ENCODE data around the gene PI16.

DNA sequence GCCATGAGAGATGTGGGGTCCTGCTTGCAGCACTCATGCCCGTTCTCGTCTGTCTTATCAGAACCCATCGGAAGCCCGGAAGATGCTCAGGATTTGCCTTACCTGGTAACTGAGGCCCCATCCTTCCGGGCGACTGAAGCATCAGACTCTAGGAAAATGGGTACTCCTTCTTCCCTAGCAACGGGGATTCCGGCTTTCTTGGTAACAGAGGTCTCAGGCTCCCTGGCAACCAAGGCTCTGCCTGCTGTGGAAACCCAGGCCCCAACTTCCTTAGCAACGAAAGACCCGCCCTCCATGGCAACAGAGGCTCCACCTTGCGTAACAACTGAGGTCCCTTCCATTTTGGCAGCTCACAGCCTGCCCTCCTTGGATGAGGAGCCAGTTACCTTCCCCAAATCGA, 8.3 kb downstream of the PI16 start:
- TF ChIP-seq, protein P1, sequence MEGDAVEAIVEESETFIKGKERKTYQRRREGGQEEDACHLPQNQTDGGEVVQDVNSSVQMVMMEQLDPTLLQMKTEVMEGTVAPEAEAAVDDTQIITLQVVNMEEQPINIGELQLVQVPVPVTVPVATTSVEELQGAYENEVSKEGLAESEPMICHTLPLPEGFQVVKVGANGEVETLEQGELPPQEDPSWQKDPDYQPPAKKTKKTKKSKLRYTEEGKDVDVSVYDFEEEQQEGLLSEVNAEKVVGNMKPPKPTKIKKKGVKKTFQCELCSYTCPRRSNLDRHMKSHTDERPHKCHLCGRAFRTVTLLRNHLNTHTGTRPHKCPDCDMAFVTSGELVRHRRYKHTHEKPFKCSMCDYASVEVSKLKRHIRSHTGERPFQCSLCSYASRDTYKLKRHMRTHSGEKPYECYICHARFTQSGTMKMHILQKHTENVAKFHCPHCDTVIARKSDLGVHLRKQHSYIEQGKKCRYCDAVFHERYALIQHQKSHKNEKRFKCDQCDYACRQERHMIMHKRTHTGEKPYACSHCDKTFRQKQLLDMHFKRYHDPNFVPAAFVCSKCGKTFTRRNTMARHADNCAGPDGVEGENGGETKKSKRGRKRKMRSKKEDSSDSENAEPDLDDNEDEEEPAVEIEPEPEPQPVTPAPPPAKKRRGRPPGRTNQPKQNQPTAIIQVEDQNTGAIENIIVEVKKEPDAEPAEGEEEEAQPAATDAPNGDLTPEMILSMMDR (IDR thresholded peaks at IDR 0.05), result no peak
- TF ChIP-seq EP300 (IDR thresholded peaks at IDR 0.05) (no peak), POLR2A (IDR thresholded peaks at IDR 0.05) (no peak)

All from sigmoid colon (tissue), 4 donors.